Lower leg skin (tissue), 3 donors: Measurements from ENCODE around the gene MYO3B.
"Not testable (repeated sequence)": the region's sequence is repeated elsewhere in the genome, so short reads cannot be mapped to it uniquely, and the experiment has no call there.

Experiments
- CTCF ChIP-seq, 3 donors: fragments of 450-650 bp; IDR thresholded peaks; one replicate each; pipeline ENCODE4 v1.5.1; 2016; ENCODE audit warnings: antibody characterized with exemption in 3 of 3, mild to moderate bottlenecking in 3 of 3, moderate library complexity in 2 of 3
- POLR2A ChIP-seq, 2 donors: fragments of 450-650 bp; IDR thresholded peaks; one replicate each; pipeline ENCODE4 v1.6.1; 2016 to 2017; ENCODE audit warnings: antibody characterized with exemption in 2 of 2, mild to moderate bottlenecking in 1 of 2, moderate library complexity in 1 of 2

- TF ChIP-seq CTCF, POLR2A (IDR thresholded peaks at IDR 0.05): not testable (repeated sequence)
Measured at GRCh38 chr2:170349269-170349668, 171.3 kb downstream of the MYO3B start.
